Measurements from ENCODE around the gene ALDH1L1. TPM values are rescaled to one million over a fixed set of nuclear protein-coding genes. Genes with fewer than 3 reads are reported as not detected.

ALDH1L1 gene
- total and polyA plus RNA-seq, 5 donors, result 7.5 to 16.3 (median 11.0) TPM

- intact Hi-C loops (cut with DNase I), result no loop called here
- Histone ChIP-seq H3K4me1 (ENCODE audit: control insufficient read depth, insufficient read depth, low read length) (peaks cover 6% of the 10 kb centered on the region), H3K9me3 (ENCODE audit: control insufficient read depth, low read length) (no peaks in the 10 kb centered on the region), H3K4me3 (ENCODE audit: low read length) (no peak overlapping the region), H3K27ac (ENCODE audit: low read length) (no peak overlapping the region), H3K27me3 (ENCODE audit: control insufficient read depth, insufficient read depth) (no peaks in the 10 kb centered on the region)
- WGBS, result 85% methylated on average over 10 of the region's 10 CpGs
- ATAC-seq (no peak), DNase-seq (no peak)
Observed at GRCh38 chr3:126057501-126057819, 122.9 kb downstream of the ALDH1L1 start.

- 73% methylated on average over 14 of the region's 14 CpGs for WGBS
- ATAC-seq (peak; percentile 22 to 71), DNase-seq (peak in 2 of 3 donors; percentile 50 to 52)
- Histone ChIP-seq H3K27me3 (ENCODE audit: control insufficient read depth, insufficient read depth) (no peaks in the 10 kb centered on the region), H3K27ac (ENCODE audit: low read length) (no peak overlapping the region), H3K9me3 (ENCODE audit: control insufficient read depth, low read length) (no peaks in the 10 kb centered on the region), H3K4me1 (ENCODE audit: control insufficient read depth, insufficient read depth, low read length) (peaks cover 6% of the 10 kb centered on the region), H3K4me3 (ENCODE audit: low read length) (no peak overlapping the region)
- intact Hi-C loops (cut with DNase I), result no loop called here
Observed at GRCh38 chr3:126056681-126057500, 123.5 kb downstream of the ALDH1L1 start.

- Histone ChIP-seq H3K27me3 (ENCODE audit: control insufficient read depth, insufficient read depth) (no peaks in the 10 kb centered on the region), H3K4me1 (ENCODE audit: control insufficient read depth, insufficient read depth, low read length) (peaks cover 6% of the 10 kb centered on the region), H3K27ac (ENCODE audit: low read length) (no peak overlapping the region), H3K4me3 (ENCODE audit: low read length) (no peak overlapping the region), H3K9me3 (ENCODE audit: control insufficient read depth, low read length) (no peaks in the 10 kb centered on the region)
- DNase-seq, result peak in 1 of 3 donors; percentile 26
- no peak for ATAC-seq
- WGBS, result 96% methylated on average over 10 of the region's 10 CpGs
- intact Hi-C loops (cut with DNase I), result no loop called here
Observed at GRCh38 chr3:126056088-126056487, 124.3 kb downstream of the ALDH1L1 start.

GRCh38 chr3:126054870-126055269 lies 125.5 kb downstream of the ALDH1L1 start:
- peaks cover 6% of the 10 kb centered on the region for H3K4me1 ChIP-seq (ENCODE audit: control insufficient read depth, insufficient read depth, low read length)
- H3K27me3 ChIP-seq (ENCODE audit: control insufficient read depth, insufficient read depth), result no peaks in the 10 kb centered on the region
- no peak overlapping the region for H3K27ac ChIP-seq (ENCODE audit: low read length)
- no peak for DNase-seq
- WGBS, result 94% methylated on average over 5 of the region's 5 CpGs
- ATAC-seq, result no peak
- H3K4me3 ChIP-seq (ENCODE audit: low read length), result no peak overlapping the region
- no peaks in the 10 kb centered on the region for H3K9me3 ChIP-seq (ENCODE audit: control insufficient read depth, low read length)
- intact Hi-C loops (cut with DNase I), result no loop called here

- Histone ChIP-seq H3K9me3 (ENCODE audit: control insufficient read depth, low read length) (no peaks in the 10 kb centered on the region), H3K27ac (ENCODE audit: low read length) (no peak overlapping the region), H3K27me3 (ENCODE audit: control insufficient read depth, insufficient read depth) (no peaks in the 10 kb centered on the region), H3K4me3 (ENCODE audit: low read length) (no peak overlapping the region), H3K4me1 (ENCODE audit: control insufficient read depth, insufficient read depth, low read length) (peaks cover 6% of the 10 kb centered on the region)
- ATAC-seq (no peak), DNase-seq (no peak)
- WGBS, result 94% methylated on average over 6 of the region's 6 CpGs
- intact Hi-C loops (cut with DNase I), result no loop called here
Observed at GRCh38 chr3:126053949-126054569, 126.3 kb downstream of the ALDH1L1 start.

Other genes with a start within 250 kb of the ALDH1L1 start
- 1 to 10 TPM; 2.0 to 4.8 (median 3.6) TPM for gene ROPN1B, start 211.4 kb downstream of the ALDH1L1 start, total RNA-seq
- gene ROPN1B, start 211.4 kb downstream of the ALDH1L1 start, polyA plus RNA-seq, result 4.5 TPM
- 10 to 100 TPM; 30.9 to 38.9 (median 37.0) TPM for gene SLC41A3, start 96.5 kb downstream of the ALDH1L1 start, total RNA-seq
- gene SLC41A3, start 96.5 kb downstream of the ALDH1L1 start, polyA plus RNA-seq, result 25.6 TPM
- 10 to 100 TPM; 24.0 to 38.4 (median 31.1) TPM for gene KLF15, start 176.8 kb upstream of the ALDH1L1 start, total RNA-seq
- 36.2 TPM for gene KLF15, start 176.8 kb upstream of the ALDH1L1 start, polyA plus RNA-seq
- not detected for gene CFAP100, start 214.3 kb upstream of the ALDH1L1 start, total RNA-seq
- gene CFAP100, start 214.3 kb upstream of the ALDH1L1 start, polyA plus RNA-seq, result not detected